Hair follicular keratinocyte (primary cell): ENCODE data around the gene MTAP. TPM values are rescaled to one million over a fixed set of nuclear protein-coding genes. Genes with fewer than 3 reads are reported as not detected.

Experiments used
- total RNA-seq: library from RNA; depleted of rRNA; stranded (reverse); fragments of >200 nt; gene quantifications from 2 replicates; pipeline ENCODE4 v1.2.3, GENCODE V29; 2015

The MTAP gene
- total RNA-seq: 34.0 and 42.2 TPM in 2 replicates

DNA sequence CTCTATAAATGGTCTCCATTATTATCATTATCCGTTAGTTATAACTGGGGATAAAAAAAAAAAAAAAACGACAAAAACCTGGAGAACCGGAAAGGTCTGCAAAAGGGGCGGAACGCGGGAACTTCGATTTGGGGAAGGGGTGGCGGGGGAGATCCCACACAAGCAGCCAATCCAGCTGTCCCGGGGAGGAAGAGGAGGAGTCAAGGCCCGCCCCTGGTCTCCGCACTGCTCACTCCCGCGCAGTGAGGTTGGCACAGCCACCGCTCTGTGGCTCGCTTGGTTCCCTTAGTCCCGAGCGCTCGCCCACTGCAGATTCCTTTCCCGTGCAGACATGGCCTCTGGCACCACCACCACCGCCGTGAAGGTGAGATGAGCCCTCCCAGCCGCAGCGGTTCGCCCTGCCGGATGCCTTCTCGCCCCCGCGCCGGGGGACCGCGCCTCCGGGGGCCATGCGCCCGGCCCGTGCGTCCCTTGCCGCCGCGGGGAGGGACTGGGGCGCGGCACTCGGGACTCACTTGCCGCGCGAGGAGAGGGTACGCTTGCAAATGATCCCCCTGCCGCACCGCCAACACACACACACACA, at the start of gene MTAP:
Gene MTAP, plus strand, starts transcription at position 219 of the 583 bp plus-strand sequence. Its CDS starts 113 bp downstream, at position 332.

Other genes starting within 250 kb of the MTAP start
- 47.6 and 65.5 TPM in 2 replicates for gene CDKN2A, start 191.8 kb downstream of the MTAP start, total RNA-seq
- gene CDKN2B-AS1, start 192.2 kb downstream of the MTAP start, total RNA-seq: 0.23 and 1.3 TPM in 2 replicates
- 8.3 and 18.0 TPM in 2 replicates for gene CDKN2B, start 206.7 kb downstream of the MTAP start, total RNA-seq